HG03095 (cell line): Measurements from ENCODE around the gene FCGBP.
A peak's percentile ranks its signal among the peaks of the same experiment; 100 is the strongest.
"Not testable (repeated sequence)": the region's sequence is repeated elsewhere in the genome, so short reads cannot be mapped to it uniquely, and the experiment has no call there.

Experiments
- ATAC-seq: cut with Tn5 transposase; IDR thresholded peaks from one replicate; pipeline ENCODE4 v1.9.1; 2021; ENCODE audit warnings: moderate library complexity; ENCODE audit not compliant: unreplicated experiment

The FCGBP gene

DNA sequence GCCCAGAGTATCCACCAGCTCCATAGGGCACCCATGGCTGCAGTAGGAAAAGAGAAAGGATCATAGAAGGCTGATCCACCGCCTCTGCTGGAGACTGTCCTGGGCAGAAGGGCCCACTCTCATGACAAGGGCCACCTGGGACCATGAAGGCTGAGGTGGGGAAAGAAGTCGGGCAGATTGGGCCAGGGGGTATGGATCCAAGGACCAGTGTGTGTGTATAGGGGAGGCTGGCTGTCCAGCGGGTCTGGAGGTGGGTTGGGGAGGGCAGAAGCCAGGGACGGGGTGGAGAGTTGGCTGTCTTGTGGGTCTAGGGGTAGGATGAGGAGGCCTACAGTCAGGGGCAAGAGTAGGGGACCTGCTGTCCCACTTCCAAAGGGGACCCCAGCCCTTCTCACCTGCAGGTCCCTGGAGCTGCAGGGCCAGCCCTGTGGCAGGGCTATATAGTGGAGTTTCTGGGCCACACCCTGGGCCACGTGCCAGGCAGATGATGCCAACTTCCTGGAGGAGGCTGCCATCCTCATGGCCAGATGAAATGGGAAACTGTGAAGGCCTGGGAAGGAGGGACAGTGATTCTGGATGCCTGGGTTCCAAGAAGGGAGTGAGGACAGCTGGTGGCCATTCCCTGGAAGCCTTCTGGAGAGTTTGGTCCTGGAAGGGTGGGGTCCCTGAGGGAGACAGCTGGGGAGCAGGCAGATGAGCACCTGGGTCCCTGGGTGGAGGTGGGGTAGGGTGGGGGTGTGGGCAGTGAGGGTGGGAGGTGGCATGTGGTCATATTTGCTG, at the start of gene FCGBP:
Gene FCGBP (minus strand): TSS at position 51 of the 780 bp plus-strand sequence.
- ATAC-seq, result no peak

DNA sequence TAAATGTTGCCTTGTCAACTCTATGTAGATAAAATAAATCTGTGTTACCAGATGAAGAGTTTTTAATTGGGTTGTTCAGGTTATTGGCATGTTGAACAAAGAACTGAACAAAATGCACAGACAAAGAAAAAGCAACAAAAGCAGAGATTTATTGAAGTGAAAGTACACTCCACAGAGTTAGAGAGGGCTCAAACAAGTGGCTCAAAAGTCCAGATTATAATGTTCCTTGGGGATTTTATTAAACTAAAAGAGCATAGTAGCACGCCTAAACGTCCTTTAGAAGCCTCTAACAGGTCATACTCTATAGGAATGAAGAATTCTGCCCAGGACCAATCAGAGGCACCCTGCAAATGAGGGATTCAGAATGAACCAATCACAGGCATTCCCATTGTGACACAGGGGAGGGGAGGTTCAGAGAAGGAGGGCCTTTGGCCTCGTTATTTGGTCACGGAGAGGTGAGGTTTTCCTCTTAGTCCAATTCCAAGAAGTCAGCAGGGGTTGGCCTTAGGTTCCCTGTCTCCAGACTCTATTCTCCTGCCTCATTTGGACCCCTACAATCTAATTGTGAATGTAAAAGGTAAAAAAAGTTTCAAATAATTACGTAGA, 49.4 kb upstream of the FCGBP start:
- ATAC-seq, result no peak

DNA sequence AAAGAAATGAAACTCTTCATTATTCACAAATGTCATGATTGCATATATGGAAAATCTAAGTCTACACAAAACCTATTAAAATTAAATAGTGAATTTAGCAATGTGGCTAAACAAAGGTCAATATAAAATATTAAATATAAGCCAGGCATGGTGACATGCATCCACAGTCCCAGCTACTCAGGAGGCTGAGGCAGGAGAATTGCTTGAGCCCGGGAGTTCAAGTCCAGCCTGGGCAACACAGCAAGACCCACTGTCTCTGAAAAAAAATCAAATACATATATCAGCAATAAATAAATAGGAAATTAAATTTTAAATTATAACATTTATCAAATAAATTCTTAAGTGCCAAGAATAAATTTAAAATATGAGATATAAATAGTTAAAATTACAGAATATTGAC, 48.4 kb upstream of the FCGBP start:
- no peak for ATAC-seq

DNA sequence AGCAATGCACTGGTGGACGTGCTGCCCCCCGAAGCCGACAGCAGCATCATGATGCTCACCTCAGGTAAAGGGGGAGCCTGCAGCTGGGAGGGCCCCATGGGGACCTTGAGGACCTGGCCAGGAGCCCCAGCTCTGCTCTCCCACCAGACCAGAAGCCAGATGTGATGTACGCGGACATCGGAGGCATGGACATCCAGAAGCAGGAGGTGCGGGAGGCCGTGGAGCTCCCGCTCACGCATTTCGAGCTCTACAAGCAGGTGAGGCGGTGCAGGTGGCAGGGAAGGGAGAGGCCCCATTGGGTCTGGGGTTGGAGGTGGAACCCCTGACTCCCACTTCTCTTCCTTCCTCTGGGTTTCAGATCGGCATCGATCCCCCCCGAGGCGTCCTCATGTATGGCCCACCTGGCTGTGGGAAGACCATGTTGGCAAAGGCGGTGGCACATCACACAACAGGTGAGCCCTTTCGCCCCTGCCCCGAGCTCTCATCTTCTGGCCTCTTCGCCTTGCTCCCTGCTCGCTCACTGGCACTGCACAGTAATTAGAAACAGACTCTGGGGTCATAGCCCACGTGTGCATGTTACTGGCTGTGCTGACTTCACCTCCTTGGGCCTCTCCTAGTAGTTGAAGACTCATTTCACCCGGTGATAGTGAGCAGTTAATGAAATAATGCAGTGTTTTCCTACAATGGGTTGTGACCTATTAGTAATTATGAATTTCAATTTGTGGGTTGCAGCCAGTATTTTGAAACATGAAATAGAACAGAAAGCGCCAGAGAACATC, 40.1 kb upstream of the FCGBP start:
- no peak for ATAC-seq

DNA sequence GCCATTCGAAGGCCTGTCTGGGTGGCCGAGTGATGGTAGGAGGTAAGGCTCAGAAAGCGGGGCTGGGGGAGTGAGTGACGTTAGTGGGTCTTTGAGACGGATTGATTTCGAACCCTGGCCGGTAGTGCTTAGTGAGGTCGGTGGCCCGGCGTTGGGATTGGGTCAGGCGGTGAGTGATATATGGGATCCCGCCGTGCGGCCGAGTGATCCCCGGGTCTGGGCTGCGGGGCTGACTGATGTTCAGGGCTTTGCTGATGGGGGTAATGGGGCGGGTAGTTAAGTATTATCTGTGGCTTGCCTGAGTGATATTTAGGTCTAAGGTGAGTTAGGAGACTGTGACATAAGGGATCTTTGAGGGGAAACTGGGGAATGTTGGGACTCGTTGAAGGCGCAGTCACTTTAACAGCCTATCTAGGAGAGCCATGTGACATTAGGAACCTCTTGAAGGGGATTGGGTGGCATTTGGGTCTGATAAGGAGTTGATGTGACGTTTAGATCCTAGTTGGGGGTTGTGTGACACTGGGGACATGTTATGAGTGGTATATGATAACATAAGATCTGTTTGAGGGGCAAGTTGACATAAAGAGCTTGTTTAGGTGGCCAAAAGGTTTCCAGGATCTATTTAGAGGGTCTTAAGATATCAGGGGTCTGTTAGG, 37.1 kb upstream of the FCGBP start:
- ATAC-seq, result no peak

DNA sequence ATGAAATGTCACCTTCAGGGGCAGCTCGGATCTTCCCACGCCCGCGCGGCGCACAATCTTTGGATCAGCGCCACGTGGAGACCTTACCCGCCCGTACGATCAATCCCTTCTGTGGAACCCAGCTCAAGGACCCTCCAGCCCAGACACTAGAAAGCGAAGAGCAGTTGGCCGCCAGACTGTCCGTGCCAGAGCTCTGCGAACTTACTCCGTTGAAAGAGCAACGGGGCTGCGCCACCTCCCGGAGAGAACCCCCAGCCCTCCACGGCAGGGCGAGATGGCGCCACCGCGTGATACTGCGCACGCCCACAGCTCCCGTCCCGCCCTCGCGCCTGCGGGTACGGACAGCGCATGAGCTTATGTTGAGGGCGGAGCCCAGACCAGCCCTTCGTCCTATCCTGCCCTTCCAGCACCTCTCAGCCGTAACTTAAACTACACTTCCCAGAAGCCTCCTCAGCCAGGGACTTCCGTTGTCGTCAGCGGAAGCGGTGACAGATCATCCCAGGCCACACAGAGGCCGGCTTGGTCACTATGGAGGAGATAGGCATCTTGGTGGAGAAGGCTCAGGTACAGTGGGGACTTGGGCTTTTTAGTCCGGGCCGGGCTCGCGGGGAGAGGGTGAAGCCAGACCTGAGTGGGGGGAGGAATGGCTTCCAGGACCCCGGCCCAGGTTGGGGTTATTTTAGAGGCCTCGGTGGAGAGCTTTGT, 36.4 kb upstream of the FCGBP start, which contains the start of gene PSMC4:
Gene PSMC4 (plus strand): TSS at position 491 of the 705 bp plus-strand sequence. CDS start 38 bp downstream, at position 529.
- peak; percentile 95 for ATAC-seq

DNA sequence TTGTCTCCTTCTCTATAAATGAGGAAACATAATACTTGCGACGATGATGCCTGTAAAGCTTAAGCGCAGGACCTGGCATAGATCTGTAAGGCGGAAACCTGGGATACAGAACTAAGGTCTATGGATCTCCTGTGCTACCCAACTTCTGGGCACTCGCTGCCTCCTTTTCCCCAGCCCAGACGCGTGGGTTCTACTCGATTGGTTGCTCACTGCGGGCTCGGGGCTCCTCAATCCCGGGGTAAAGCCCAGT, 35.9 kb upstream of the FCGBP start:
- ATAC-seq, result no peak

DNA sequence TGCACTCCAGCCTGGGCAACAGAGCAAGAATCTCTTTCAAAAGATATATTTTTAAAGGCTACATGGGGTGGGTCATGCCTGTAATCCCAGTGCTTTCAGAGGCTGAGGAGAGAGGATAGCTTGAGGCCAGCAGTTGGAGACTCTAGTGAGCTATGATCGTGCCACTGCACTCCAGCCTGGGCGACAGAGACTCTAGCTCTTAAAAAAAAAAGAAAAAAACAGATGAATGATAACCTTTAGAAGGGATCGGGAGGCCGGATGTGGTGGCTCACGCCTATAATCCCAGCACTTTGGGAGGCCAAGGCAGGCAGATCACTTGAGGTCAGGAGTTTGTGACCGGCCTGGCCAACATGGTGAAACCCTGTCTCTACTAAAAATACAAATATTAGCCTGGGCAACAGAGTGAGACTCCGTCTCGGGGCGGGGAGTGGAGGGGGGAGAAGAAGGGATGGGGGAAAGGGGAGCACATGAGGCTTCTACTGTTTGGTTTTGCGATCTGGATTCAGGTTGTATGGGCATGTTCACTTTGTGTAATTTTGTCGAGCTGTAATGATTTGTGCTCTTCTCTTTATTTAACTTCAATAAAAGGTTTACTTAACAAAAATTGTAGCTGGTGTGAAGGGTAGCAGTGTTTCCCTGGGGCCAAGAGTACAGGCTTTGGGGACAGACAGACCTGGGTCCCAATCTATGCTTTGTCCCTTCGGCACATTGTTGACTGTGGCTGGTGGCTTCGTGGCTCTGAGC, 35.4 kb upstream of the FCGBP start:
- no peak for ATAC-seq

DNA sequence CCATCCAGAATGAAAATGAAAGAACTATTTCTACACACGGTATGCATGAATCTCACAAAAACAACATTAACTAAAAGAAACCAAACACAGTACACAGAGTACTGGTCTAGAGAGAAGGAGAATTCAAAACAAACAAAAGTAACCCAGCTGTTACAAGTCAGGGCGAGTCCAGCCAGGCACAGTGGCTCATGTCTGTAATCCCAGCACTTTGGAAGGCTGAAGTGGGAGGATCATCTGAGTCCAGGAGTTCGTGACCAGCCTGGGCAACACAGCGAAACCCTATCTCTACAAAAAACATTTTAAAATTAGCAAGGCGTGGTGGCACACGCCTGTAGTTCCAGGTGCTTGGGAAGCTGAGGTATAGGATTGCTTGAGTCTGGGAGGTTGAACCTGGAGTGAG, 34.8 kb upstream of the FCGBP start:
- ATAC-seq, result no peak

DNA sequence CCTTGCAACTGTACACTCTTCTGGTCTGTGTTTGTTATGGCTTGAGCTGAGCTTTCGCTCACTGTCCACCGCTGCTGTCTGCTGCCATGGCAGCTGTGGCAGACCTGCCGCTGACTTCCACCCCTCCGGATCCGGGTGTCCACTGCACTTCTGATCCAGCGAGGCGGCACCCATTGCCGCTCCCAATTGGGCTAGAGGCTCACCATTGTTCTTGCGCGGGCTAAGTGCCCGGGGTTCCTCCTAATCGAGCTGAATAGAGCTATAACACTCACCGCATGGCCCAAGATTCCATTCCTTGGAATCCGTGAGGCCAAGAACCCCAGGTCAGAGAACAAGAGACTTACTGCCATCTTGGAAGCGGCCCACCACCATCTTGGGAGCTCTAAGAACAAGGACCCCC, 34.4 kb upstream of the FCGBP start:
- no peak for ATAC-seq

DNA sequence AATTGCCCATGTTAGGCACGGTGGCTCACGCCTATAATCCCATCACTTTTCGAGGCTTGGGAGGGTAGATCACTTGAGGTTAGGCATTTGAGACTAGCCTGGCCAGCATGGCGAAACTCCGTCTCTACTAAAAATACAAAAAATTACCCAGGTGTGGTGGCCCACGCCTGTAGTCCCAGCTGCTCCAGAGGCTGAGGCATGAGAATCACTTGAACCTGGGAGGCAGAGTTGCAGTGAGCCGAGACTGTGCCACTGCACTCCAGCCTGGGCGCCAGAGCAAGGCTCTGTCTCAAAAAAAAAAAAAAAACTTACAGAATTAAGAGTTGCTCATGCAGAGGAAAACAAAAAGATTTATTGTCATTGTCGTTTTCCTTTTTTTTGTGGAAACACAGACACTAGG, 33.1 kb upstream of the FCGBP start:
- ATAC-seq, result no peak

DNA sequence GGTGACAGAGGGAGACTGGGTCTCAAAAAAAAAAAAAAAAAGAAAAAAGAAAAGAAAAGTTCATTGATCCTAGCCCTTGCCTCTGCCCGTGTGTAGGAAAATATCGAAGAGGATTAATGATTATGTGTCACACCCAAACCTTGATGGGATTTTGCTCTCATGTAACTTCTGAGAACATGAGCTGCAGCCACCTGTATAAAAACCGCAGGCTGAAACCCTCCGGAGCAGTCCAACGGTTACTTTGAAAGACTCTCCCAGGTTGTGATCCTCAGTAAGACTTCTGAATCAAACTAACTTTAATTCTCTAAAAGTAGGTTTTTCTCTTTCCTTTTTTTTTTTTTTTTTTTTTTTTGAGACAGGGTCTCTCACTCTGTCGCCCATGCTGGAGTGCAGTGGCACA, 32.2 kb upstream of the FCGBP start:
- ATAC-seq, result no peak

DNA sequence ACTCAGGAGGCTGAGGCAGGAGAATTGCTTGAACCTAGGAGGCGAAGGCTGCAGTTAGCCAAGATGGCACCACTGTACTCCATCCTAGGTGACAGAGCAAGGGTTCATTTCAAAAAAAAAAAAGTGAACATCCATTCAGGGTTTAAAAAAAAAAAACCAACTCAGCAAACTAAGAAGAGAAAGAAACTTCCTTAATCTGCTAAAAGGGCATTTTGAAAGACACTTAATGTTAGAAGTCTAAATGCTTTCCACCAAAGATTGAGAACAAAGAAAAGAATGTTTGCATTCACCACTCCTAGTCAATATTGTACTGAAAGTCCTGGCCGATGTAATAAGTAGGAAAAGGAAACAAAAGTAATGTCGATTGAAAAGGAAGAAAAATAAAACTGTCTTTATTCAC, 29.5 kb upstream of the FCGBP start:
- no peak for ATAC-seq

DNA sequence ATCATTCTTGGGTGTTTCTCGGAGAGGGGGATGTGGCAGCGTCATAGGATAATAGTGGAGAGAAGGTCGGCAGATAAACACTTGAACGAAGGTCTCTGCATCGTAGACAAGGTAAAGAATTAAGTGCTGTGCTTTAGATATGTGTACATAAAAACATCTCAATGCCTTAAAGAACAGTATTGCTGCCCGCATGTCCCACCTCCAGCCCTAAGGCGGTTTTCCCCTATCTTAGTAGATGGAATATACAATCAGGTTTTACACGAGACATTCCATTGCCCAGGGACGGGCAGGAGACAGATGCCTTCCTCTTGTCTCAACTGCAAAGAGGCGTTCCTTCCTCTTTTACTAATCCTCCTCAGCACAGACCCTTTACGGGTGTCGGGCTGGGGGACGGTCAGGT, 25.0 kb upstream of the FCGBP start:
- ATAC-seq, result not testable (repeated sequence)

DNA sequence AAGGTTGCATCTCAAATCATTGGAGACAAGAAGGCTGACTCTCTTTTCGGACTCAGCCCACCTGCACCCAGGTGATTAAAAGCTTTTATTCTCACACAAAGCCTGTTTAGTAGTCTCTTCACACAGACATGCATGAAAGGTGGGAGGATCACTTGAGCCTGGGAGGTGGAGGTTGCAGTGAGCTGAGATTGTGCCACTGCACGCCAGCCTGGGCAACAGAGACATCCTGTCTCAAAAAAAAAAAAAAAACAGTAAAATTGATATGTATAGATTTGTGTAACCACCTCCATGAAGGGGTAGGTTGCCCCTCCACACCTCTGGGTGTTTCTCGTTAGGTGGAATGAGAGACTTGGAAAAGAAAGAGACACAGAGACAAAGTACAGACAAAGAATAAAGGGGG, 24.5 kb upstream of the FCGBP start:
- ATAC-seq, result not testable (repeated sequence)

DNA sequence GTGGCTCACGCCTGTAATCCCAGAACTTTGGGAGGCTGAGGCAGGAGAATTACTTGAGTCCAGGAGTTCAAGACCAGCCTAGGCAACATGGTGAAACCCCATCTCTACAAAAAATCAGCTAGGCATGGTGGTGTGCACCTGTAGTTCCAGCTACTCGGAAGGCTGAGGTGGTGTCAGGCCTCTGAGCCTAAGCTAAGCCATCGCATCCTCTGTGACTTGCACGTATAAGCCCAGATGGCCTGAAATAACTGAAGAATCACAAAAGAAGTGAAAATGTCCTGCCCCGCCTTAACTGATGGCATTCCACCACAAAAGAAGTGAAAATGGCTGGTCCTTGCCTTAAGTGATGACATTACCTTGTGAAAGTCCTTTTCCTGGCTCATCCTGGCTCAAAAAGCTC, 23.5 kb upstream of the FCGBP start:
- not testable (repeated sequence) for ATAC-seq

DNA sequence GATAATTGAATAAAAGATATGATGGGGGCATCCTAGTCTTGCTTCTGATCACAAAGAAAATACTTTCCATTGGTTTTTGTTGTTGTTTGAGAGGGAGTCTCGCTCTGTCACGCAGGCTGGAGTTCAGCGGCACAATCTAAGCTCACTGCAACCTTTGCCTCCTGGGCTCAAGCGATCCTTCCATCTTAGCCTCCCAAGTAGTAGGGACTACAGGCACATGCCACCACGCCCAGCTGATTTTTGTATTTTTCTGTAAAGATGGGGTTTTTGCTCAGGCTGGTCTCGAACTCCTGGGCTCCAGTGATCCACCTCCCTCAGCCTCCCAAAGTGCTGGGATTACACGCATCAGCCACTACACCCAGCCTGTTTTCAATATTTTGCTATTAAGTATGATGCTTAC, 19.5 kb upstream of the FCGBP start:
- ATAC-seq, result no peak

DNA sequence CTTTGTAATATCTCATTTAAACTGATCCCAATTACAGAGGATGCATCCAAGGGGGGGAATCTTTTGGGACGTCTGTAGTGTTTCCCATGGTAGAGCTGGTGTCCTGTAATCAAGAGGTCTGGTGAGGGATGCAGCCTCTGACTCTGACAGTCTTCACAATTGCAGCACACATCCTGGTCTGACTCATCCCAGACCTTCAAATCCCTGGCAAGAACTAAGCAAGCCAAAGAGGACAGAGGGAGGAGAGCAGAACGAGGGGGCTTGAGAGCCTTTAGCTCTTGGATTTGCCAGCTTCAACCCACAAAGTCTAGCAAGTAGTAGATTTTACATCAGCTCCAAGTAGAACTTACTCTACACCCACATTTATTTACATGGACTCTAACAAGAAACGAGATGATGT, 17.3 kb upstream of the FCGBP start:
- ATAC-seq, result no peak

DNA sequence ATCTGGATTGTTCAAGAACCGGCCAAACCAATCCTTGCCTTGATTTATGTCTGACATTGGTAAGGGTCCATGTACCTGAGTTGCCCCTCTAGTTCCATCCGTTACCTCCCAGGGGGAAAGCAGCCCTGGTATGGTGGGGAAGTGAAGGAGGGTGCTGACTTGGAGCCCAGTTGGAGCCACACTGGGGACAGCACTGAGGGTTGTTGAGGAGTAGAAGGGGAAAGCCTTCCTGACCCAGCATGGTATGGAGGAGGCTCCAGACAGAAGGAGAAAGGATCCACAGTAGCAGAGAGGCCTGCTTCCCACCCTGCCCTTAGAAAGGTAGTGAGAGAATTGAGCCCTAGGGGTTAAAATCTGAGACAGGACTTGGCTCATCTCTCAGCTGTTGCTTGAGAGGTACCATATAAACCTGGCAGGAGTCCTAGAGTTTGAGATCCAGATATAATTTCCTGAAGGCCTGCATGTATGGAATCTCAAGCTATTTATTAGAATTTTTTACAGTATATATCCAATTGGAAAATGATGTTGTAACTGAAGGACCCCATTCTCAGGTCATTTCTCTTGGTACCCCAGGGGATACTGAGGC, 16.7 kb upstream of the FCGBP start:
- ATAC-seq, result no peak
